Brain microvascular endothelial cell (primary cell): ENCODE results near the gene ACTRT2.

Source experiments
- DNase-seq: peaks from one replicate; pipeline ENCODE4 v3.0.0-alpha.2; 2020
- H3K27ac ChIP-seq: fragments of 250-450 bp; sonication (Bioruptor Pico); 2 replicates; pipeline ENCODE4 v1.5.1; 2020; ENCODE audit warnings: mild to moderate bottlenecking, moderate library complexity
- H3K27me3 ChIP-seq: fragments of 250-450 bp; sonication (Bioruptor Pico); replicated peaks from 2 replicates; pipeline ENCODE4 v1.5.1; 2020; ENCODE audit warnings: mild to moderate bottlenecking
- H3K36me3 ChIP-seq: fragments of 250-450 bp; sonication (Bioruptor Pico); replicated peaks from 2 replicates; pipeline ENCODE4 v1.5.1; 2020; ENCODE audit warnings: mild to moderate bottlenecking
- H3K4me3 ChIP-seq: 2 replicates; pipeline ENCODE4 v1.5.1; 2011; ENCODE audit warnings: low read depth, mild to moderate bottlenecking, control low read depth, low read length, moderate library complexity
- in situ Hi-C: cut with HindIII; loops from 2 replicates; pipeline ENCODE4 v1.10.0; 2017; ENCODE audit warnings: low sequenced_read_pairs, low pct_ligation_motif_present
- TF ChIP-seq, protein P1 (sequence below): IDR thresholded peaks from 2 replicates; pipeline ENCODE4 v1.5.1; 2011; ENCODE audit warnings: low read depth, mild to moderate bottlenecking, moderate library complexity, low read length, control low read depth, inconsistent platforms; ENCODE audit errors: missing control alignments

ACTRT2 gene

DNA sequence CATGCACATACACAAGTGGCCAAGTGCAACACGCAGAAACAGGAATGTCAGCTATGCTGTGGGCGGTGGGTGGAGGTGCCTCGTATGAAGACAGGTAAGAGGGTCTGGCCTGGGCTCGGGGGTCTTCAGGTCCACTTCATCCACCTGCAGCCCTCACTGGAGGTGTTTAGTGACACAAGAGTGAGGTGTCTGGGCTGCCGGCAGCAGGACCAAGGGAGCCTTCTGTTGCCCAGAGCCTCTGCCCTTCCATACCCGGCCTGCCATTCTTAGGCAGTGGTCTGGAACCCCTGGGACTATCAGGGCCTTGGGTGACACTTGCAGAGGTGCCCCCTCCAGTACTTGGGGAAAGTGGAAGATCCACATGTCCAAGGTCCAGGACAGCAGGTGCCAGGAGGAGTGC lies 21.7 kb upstream of the ACTRT2 start:
- no peaks in the 10 kb centered on the region for H3K36me3 ChIP-seq
- H3K27me3 ChIP-seq: no peaks in the 10 kb centered on the region
- in situ Hi-C loops: no loop called here
- DNase-seq: no peak
- TF ChIP-seq, protein P1, sequence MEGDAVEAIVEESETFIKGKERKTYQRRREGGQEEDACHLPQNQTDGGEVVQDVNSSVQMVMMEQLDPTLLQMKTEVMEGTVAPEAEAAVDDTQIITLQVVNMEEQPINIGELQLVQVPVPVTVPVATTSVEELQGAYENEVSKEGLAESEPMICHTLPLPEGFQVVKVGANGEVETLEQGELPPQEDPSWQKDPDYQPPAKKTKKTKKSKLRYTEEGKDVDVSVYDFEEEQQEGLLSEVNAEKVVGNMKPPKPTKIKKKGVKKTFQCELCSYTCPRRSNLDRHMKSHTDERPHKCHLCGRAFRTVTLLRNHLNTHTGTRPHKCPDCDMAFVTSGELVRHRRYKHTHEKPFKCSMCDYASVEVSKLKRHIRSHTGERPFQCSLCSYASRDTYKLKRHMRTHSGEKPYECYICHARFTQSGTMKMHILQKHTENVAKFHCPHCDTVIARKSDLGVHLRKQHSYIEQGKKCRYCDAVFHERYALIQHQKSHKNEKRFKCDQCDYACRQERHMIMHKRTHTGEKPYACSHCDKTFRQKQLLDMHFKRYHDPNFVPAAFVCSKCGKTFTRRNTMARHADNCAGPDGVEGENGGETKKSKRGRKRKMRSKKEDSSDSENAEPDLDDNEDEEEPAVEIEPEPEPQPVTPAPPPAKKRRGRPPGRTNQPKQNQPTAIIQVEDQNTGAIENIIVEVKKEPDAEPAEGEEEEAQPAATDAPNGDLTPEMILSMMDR: no peak
- no peak overlapping the region for H3K27ac ChIP-seq
- no peak overlapping the region for H3K4me3 ChIP-seq

DNA sequence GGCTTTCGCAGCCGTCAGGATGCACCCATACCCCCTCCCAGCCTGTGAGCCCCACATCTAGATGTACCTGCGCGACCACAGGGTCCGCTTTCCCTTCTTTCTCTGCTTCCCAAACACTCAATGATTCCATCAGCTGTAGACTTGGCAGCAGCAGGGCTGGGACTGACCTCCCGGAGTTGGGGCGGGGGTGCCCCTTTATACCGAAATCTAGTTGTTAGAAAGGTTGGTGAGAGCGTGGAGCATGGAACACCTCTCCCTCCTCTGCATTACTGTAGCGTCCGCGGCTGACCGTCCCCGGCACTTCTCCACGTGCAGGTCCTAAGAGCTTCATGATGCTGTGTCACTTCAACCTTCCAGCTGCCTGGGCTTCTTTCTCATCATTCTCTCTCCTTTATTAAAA lies 21.1 kb upstream of the ACTRT2 start:
- in situ Hi-C loops: no loop called here
- TF ChIP-seq, protein P1: no peak
- no peak for DNase-seq
- Histone ChIP-seq H3K36me3 (no peaks in the 10 kb centered on the region), H3K4me3 (no peak overlapping the region), H3K27ac (no peak overlapping the region), H3K27me3 (no peaks in the 10 kb centered on the region)

DNA sequence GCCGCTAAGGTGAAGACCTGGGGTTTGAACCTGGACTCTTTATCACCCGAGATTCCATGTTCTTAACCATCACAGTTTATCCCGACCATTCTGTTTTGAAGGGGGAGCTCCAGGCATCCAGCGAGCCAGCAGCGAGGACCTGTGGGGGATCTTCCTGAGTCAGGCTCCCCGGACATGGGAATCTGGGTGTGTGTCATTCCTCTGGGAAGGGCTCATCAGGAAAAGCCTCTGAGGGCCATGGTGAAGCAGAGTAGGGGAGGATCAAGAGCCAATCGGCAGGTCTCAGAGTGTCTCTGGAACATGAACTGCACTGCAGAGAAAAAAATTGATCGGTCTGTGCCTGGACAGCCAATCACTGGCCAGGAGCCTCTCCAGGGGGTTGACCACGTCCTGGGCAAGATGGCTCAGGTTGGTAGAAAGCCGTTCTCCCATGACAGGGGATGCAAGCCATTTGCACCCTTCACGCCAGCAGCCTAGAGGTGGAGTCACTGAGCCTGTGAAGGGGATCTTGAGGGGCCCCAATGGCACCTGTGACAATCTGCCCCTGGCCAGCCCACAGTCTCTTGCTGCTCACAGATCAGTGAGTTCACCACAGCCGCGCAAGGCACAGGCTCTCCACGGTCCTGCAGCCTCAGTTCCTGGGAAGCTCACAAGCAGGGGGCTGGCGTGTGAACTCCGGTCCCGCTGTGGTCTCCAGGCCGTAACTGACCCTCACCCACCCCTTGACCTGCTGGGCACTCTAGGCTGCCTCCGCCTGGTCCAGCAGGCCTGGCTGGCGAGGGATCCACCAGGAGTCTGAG lies 20.4 kb upstream of the ACTRT2 start:
- in situ Hi-C loops: no loop called here
- Histone ChIP-seq H3K27me3 (no peaks in the 10 kb centered on the region), H3K27ac (no peak overlapping the region), H3K36me3 (no peaks in the 10 kb centered on the region), H3K4me3 (no peak overlapping the region)
- no peak for DNase-seq
- TF ChIP-seq, protein P1: no peak

GRCh38 chr1:3001471-3002348 lies 19.6 kb upstream of the ACTRT2 start:
- Histone ChIP-seq H3K36me3 (no peaks in the 10 kb centered on the region), H3K27ac (no peak overlapping the region), H3K27me3 (no peaks in the 10 kb centered on the region), H3K4me3 (no peak overlapping the region)
- DNase-seq: no peak
- in situ Hi-C loops: no loop called here
- TF ChIP-seq, protein P1: no peak

DNA sequence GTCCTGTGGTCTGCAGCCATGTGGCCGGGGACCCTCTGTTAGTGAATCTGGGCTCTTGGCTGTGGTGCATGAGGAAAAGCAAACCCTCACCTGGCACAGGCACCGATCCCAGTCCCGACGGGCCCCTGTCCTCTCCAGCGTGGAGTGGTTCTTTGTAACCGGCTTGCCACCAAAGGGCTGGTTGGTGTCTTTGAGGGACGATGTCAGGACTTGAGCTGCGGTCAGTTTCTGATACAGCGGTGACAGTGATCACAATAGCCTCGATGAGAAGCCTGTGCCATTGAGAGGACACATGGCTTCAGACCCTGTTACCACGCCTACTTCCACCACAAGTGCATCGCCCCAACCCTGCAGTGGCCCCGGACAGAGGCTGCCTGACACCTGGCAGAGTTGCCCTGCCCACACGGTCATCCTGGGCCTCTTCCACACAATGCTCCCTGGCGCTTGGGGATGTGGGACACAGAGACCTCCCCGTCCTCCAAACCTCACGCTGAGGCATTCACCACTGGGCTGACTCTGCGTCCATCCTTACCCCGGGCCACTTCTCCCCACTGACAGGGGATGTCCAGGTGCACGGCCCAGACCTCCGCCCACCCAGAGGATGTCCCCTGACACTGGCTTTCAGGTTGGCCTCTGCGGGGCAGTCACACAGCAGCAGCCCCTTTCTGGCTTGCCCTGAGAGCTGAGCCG lies 18.8 kb upstream of the ACTRT2 start:
- H3K27me3 ChIP-seq: no peaks in the 10 kb centered on the region
- in situ Hi-C loops: no loop called here
- DNase-seq: no peak

More for the DNA sequence above, 18.8 kb upstream of the ACTRT2 start:
- Histone ChIP-seq H3K4me3 (no peak overlapping the region), H3K36me3 (no peaks in the 10 kb centered on the region), H3K27ac (no peak overlapping the region)
- TF ChIP-seq, protein P1: no peak
